NCI-H1105 (cell line): ENCODE data around the gene INPP4B.

Experiments used
- DNase-seq: peaks from one replicate; lab custom pipeline; 2025; lab: John Stamatoyannopoulos, UW

INPP4B gene

DNA sequence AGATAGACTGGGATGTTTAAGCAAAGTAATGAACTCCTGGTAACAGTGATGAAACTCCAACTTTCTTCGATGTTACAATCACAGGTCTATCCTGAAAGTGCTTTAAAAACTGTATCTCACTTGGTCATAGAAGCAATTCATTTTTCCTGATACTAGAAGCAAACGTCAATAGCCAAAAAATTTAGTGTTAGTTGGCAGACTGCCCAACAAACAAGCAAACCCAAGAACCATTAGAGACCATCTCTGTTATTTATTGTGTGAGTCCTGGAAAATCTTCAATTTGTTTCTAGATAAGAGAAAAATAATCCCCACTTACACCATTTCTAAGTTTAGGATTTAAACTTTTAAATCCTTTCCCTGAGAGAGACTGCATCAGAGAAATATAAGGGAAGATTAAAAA, 553.9 kb downstream of the INPP4B start:
- DNase-seq: no peak

DNA sequence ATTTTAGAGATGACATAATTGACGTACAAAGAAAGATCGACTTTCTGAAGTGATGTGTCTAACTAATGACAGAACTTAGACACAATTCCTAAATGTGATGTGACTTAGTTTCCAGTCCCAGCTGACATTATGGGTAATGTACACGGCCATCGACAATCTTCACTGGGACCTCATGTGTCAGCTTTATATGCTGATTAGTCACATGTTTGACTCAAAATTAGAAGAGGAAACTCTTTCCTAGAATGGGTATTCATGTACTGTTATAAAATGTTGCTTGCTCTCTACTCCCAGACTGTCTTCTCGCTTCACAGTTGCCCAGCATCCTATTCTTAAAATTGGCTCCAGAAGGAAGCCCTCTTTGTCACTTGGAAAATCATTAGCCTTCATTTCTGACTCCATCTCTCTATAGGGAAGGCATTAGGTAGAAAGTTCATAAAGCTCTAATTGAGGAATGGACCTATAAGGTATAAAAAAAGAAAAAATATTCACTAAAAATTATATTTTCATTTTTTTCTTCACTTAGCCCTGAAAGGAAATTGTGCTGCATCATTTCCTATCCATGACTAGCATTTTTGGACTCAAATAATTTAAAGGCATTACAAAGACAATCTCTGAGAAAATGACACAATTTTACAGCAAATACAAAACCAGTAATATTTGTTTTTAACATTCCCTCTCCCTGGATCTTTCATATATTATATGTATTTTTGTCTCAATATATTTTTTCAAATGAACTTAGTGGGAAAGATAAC, 554.6 kb downstream of the INPP4B start:
- DNase-seq: no peak

DNA sequence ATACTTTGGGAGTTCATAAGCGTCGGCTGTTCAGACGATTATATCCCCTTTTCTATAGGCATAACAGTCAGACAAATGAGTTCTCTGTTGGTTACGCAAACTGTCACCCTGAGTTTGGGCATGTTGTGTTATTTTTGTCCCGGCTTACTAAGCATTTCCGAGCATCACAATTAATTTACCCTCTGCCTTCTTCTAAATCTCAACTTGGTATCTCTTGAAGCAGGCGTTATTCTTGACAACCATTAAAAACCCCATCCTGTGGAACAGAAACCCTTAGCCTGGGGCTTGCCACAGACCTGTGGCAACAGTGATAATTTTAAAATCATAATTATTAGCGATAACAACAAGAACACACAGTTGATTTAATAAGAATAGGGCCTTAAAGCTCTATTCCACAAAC, 558.7 kb downstream of the INPP4B start:
- no peak for DNase-seq

DNA sequence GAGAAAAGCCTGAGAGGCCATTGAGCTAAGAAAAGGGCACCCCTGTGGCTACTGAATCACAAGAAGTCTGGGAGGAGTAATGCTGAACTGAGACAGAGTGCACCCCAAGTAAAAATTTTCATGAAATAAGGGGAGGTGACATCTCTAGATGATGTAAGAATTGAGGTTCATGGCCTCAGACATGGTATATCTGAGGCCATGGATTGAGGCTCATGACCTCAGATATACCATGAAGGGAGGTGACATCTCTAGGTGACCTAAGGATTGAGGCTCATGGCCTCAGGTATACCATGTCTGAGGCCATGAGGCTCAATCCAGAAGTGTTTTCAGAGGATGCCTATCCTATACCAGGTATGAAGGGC, 560.9 kb downstream of the INPP4B start:
- DNase-seq: no peak

DNA sequence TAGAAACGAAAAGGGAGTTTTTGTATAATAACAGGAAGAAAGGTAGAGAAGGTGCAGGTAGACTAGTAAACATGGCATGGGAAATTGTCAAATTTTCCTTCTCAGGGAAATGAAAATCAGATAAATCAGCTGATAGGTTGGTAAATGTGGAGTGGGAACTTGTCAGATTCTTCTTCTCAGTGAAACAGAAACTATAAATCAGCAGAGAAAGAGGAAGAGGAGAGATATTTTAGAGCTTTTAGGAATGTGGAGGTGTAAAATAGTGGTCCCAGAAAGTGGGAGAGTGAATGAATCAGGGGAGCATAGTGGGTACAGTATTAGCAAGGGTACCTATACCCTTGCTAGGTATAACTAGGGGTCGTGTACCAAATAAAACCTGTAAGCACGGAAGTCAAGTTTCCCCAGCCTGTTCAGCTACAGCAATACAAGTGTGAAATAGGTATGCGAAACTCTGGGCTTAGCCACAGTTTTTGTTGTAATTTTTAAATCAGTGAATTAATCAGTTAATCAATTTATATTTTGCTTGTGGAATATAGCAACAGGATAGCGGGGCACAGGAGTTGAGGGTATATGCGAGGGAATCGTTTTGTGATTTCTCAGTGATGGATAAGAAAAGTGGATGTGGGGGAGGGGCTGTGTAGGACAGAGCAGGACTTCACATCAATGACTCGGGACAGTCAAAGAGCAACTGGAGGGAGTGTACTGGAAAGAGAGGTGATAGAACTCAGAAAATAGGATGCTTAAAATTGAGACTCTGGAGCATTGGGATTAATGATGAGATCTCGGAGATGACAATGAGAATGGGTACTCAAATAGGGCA, 561.5 kb downstream of the INPP4B start:
- DNase-seq: no peak

DNA sequence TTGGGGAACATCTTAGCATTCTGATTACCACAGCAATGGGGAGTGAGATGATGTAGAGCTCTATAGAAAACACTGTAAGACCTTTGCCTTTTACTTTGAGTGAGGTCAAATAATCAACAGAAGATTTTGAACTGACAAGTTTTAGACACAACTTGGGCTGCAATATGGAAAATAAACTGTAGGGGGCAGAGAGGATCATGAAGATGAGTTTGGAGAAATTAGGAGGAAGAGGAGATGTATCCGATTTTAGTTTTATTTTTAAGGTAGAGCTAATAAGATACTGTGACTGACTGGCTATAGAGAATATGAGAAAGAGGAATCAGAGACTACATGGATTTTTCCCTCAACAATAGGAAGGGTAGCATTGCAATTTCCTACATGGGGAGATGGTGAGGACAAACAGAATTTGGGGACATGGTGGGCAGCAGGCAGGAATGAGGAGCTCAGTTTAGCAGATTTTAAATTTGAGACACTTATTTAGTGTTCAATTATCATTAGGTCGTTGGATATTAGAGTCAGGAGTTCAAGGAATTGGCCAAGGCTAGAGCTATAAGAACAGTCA, 563.1 kb downstream of the INPP4B start:
- DNase-seq: no peak

DNA sequence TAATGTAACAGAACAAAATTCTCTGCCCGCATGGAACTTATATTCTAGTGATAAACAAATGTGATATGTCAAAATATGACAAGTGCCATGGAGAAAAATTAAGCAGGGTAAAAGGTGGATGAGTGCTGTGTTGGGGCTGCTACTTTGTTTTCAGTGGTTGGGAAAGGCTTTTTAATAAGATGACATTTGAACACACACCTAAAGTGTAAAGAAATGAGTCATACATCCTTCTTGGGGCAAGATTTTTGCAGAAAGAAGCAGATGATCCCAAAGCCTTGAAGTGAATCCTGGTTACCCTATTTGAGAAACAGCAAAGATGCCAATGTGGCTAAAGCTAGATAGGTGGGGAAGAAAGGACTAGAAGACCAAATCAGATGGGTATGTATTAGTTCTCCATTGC, 564.1 kb downstream of the INPP4B start:
- no peak for DNase-seq

DNA sequence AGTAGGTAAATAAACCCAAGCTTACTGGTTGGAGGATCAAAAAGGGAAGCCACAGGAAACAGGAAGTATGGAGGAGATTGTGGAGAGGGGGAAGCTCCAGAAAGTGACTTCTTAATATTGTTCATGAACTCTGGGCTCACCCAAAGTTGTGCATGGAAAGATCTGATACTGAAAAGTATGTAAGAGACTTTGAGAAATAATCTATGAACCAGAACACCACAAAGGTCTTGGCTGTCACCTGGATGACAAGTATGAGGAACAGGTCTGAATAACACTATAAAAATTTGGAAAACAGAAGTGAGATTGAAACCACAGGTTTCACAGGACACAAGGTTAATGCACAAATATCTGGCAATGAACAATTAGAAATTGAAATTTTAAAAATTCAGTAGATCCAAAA, 567.4 kb downstream of the INPP4B start:
- DNase-seq: no peak

DNA sequence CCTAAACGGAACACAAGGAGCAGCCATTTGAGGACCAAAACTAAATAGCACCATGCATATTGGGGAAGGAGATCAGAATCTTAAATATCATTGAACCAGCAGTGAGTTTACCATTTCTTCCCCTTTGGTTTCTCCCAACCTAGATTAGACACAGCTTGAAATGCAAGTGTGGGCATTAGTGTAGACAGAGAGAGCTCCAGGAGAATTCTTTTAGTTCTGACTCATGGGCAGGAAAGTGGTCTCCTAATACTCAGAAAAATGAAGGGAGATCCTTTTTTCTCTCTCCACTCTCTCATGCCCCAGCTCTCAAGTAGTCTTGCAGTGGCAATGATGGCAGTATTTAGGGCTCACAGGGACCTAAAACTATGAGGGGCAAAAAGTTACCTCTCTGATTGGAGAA, 567.9 kb downstream of the INPP4B start:
- DNase-seq: no peak

DNA sequence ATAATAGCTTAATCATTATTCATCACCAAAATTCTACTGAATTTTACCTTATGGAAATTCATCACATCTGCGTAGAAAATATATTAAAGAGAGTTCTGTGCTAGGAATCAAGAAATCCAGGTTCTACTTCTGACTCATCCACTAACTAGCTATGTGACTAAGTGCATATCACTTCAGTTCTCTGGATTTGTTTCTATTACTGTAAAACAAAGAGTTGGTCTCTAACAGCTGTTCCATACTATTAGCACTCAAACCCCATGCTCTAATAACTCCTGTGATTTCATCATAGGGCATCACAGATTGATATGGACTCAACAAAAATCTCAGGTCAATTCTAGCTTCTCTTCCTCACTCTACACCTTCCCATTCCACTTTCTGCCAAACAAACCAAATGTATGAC, 572.0 kb downstream of the INPP4B start:
- no peak for DNase-seq

DNA sequence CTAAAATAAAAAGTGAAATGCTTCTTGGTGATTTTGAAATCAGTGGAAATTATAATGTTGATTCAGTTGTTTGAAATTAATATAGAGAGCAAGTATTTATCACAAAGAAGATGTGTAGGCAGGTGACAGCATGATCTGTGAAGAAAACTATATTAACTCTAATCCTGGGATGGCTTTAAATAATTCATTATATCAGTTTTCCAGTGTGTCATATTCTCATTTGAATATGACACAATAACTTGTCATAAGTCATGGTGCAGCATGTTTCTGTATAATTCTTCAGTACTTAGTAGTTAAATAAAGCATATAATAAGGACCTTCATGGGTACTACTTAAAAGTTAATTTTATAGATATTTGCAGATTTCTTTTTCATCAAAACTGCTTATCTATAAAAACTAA, 573.6 kb downstream of the INPP4B start:
- DNase-seq: no peak

DNA sequence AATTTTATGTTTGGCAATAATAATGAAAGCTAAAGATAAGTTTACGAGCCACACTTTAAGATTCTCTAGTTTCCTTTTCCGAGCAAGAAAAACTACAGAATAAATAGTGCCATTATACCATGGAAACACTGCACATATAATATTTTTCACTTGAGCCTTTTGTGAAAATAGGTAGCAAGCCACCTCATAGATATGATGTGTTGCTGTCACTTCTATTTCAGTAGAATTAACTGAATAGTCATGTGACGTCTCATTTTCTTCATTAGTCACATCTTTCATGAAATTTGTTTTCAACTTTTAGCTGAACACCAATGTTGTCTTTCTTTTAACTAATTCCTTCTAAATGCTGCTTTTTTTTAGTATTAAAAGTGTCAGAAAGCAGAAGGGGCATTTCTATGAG, 574.3 kb downstream of the INPP4B start:
- DNase-seq: no peak

DNA sequence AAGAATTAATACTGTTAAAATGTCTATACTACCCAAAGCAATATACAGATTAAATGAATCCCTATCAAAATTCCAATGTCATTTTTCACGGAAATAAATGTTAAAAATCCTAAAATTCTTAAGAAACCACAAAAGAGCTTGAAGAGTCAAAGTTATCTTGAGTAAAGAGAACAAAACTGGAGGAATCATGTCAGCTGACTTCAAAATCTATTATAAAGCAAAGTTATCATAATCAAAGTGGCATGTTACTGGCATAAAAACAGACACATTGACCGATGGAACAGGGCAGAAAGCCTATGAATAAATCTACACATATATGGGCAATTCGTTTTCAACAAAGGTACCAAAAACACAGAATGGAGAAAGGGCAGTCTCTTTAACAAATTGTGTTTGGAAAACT, 579.0 kb downstream of the INPP4B start:
- DNase-seq: no peak

DNA sequence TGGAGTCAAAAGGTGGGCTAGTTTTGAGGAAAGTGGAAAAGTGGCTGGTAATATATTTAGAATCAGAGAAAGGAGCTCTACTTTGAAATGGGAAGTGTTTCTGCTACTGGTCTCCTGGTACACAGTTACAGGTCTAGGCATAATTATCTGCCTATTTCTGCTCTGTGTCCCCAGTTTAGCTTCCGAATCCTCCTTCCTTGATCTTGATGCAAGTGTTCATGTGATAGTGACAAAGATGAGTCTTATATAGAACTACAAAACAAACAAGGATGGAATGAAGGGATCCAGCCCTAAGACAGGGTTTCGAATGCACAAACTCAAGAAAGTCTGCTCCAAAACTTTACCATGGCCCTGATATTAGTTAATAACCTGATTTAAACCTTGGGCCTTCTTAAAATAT, 580.2 kb downstream of the INPP4B start:
- no peak for DNase-seq

DNA sequence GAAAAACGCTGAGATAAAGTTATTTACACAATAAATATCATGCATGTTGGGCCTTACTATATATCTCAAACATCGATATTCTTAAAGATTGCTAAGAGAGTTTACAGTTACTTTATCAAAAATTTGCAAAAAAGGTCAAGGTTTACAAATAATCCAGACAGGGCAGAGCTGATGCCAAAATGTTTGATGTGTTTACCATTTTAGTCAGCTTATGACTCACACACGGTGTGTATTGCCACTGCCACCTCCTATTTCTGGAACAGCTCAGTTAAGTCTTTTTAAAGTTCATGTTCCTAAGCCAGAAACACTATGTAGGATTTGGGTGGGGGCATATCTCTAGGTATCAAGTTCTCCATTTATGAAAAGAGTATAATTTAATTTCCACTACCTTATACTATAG, 580.6 kb downstream of the INPP4B start:
- DNase-seq: no peak

DNA sequence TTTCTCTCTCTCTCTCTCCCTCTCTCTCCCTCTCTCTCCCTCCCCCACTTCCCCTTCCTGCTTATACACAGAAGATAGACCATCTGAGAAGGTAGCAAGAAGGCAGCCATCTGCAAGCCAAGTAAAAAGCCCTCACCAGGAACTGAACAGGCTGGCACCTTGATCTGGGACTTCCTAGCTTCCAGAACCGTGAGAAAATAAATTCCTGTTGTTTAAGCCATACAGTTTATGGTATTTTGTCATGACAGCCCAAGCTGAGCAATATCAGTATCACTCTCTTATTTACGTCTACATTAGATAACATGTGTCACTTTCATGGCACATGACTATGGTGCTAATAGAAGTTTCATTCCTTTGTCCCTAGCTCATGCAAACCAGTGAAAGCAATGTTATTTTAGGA, 581.1 kb downstream of the INPP4B start:
- no peak for DNase-seq

DNA sequence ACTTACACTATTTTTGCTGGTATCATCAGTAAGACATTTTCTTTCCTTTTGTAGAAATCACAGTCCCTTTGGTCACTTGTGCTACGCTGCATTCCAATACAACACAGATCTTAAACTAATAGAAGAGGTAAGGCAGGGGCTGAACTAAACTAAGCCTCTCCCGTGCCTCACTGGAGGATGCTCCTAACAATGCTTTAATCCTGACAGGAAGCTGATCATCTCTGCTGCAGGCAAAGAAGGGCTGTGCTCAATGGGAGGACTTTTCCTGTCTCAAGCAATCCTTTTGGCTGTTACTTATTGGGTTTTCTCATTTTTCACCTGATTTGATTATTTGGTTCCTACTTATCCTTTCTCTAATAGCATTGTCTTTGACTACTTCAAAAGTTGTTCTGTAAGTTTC, 583.1 kb downstream of the INPP4B start:
- no peak for DNase-seq

DNA sequence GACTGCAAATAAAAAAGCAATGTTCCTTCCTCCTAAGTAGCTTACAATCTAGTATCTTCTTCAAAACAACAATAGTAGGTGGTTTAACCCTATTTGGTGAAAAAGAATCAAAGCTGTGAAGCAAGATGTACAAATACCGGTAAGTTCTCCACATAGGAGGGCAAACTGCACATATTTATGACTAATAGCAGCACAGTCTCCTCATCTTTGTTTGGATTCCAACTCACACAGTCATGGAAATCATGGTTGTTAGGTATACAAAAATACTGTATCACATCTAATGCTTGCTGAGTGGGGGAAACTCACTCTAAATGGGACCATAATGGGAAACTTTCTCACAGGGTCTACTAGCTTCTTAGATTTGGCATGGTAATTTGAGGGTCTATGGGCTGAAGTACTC, 597.2 kb downstream of the INPP4B start:
- no peak for DNase-seq

DNA sequence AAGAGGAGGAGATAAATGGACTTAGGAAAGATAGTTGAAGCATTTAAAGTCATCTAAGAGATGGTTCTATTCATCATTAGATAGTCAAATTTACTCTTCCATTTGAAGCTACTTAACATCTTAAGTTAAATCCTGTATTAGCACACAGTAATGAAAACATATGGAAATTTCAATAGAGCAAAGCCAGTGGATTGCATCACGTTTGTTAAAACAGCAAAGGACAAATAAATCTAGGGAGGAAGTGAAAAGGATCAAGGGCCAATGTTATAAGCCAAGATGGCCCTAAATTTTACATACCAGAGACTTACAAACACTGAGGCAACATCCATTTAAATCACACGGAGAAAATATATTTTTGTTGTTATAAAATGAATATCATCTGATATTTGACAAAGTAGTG, 602.8 kb downstream of the INPP4B start:
- no peak for DNase-seq

DNA sequence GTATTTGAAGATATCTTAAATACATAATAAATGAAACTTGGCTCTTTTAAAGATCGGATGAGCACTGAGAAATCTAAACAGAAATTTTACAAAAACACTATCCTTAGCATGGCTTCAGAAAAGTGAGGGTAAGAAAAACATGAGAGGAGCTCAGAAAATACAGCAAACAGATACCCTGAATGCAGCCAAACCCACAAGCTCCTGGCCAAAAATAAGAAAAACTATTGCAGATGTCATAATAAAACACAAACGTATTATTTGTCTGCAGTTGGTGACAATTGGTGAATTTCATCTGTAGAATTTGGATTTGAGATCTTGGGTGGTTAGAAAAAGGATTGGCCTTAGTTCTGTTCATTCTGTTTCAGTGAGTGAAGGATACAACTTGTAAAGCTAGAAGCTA, 603.9 kb downstream of the INPP4B start:
- no peak for DNase-seq

DNA sequence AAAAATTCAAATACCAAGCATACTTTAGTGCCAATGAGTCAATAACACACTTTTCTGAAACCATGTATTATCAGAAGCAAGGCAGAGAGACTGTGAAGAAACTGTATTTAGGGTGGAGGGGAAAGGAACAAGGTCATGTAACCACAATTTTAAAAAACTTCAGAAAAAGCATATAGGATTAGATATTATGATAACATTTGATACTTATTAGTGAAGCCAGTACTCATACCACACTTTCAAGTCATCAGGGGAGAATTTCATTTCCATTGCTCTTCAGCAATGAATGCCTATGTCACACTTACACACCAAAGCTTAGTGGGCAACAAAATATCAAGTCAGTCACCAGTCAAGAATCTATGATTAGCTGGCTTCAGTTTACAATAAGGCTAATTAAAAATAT, 607.5 kb downstream of the INPP4B start:
- no peak for DNase-seq

DNA sequence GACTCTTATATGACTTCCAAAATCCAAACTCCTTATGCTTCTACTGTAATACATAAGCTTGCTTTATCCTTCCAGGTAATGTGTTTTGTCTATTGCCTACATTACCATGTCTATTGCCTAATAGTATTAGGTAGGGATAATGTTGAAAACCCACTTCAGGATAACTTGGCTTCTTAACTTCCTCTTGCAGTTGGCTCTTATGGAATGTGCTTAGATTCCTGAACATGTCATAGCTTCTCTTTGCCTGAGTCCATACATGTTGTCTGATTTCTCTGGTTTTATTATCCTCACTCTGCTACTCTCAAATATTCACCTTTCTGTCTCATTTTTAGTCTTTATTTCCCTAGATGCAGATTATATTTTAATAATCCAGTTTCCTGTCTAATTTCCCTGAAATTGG, 609.8 kb downstream of the INPP4B start:
- no peak for DNase-seq

DNA sequence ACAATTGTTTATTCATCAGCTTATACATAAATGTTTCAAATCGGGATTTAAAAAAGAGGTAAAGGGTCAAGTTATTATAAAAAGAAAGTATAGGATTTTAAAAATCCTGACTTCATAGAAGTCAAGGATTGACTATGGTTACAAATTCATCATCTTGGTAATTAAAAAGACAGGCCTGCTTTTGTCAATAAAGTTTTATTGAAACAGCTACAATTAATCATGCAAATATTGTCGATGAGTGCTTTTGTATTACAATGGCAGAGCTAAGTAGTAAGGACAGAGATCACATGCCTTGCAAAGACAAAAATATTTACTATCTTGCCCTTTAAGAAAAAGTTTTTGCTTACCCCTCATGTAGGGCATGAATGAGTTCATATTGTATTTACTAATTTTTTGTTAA, 614.3 kb downstream of the INPP4B start:
- DNase-seq: no peak

DNA sequence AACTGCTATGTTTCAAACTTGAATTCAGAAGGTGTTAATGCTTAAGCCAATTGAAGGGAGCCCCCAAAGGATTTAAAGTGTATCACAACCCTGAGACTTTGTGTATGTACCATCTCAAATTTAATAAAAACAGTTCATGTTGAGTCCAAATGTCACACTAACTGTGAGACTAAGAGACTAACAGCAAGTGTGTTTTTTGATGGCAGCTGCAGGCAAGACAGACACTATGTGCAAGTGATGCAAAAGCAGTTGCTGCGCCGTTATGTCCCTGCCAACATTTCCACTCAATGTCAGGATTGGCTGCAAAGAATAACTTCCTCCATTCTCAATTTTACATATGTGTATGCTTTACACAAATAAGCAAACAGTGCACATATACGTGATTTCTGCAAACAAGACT, 615.1 kb downstream of the INPP4B start:
- no peak for DNase-seq
